Ascending aorta (tissue), 2 donors: ENCODE measurements around the gene PPP6R1. TPM values are rescaled to one million over a fixed set of nuclear protein-coding genes. Genes with fewer than 3 reads are reported as not detected.

Source experiments
- DNase-seq, 2 donors: peaks; one replicate each; pipeline ENCODE4 v3.0.0-alpha.2; 2019; ENCODE audit warnings: low spot score in 2 of 2
- H3K27ac ChIP-seq, 2 donors: fragments of 200-600 bp; sonication (generic); one replicate each; pipeline ENCODE4 v1.5.1; 2016 to 2017; ENCODE audit warnings: mild to moderate bottlenecking in 1 of 2
- H3K27me3 ChIP-seq: fragments of 200-600 bp; sonication (generic); one replicate; pipeline ENCODE4 v1.5.1; 2017
- H3K36me3 ChIP-seq, 2 donors: fragments of 200-600 bp; sonication (generic); one replicate each; pipeline ENCODE4 v1.5.1; 2016
- H3K4me1 ChIP-seq, 2 donors: fragments of 200-600 bp; sonication (generic); one replicate each; pipeline ENCODE4 v1.5.1; 2016 to 2017; ENCODE audit warnings: mild to moderate bottlenecking in 1 of 2
- H3K4me3 ChIP-seq, 2 donors: fragments of 200-600 bp; sonication (generic); one replicate each; pipeline ENCODE4 v1.5.1; 2016 to 2017; ENCODE audit warnings: mild to moderate bottlenecking in 1 of 2
- H3K9me3 ChIP-seq, 2 donors: fragments of 200-600 bp; sonication (generic); one replicate each; pipeline ENCODE4 v1.5.1; 2016
- CTCF ChIP-seq, 3 experiments: fragments of 200-600 bp in 2 of 3; fragments of 450-650 bp in 1 of 3; sonication (generic) in 2 of 3; IDR thresholded peaks; one replicate each; pipeline ENCODE4 v1.5.1; 2016 to 2019; ENCODE audit warnings: antibody characterized with exemption in 3 of 3, mild to moderate bottlenecking in 1 of 3, moderate library complexity in 1 of 3
- intact Hi-C: fragments of 100-400 bp; cut with DNase I; formaldehyde crosslinking; loops from one replicate; pipeline ENCODE4 v1.15.1; 2023
- total RNA-seq: library from RNA; depleted of rRNA; stranded (reverse); fragments of >200 nt; gene quantifications from one replicate; pipeline ENCODE4 v1.1.0, GENCODE V29; 2016

Gene PPP6R1
- total RNA-seq, 1 donor from 2014 or later, result 68.3 TPM

- H3K27ac ChIP-seq, result no peak overlapping the region
- H3K4me3 ChIP-seq, result no peak overlapping the region
- no peaks in the 10 kb centered on the region for H3K9me3 ChIP-seq
- TF ChIP-seq CTCF (IDR thresholded peaks at IDR 0.05), result no peak
- no peak for DNase-seq
- H3K4me1 ChIP-seq, result no peaks in the 10 kb centered on the region
- peaks cover 91 to 99% of the 10 kb centered on the region in 2 donors for H3K36me3 ChIP-seq
- intact Hi-C loops, result no loop called here
- no peaks in the 10 kb centered on the region for H3K27me3 ChIP-seq
These were observed 16.8 kb downstream of the PPP6R1 start for GRCh38 chr19:55241935-55242464.

GRCh38 chr19:55241143-55241934, 17.5 kb downstream of the PPP6R1 start:
- Histone ChIP-seq H3K4me3 (no peak overlapping the region), H3K4me1 (no peaks in the 10 kb centered on the region), H3K27me3 (no peaks in the 10 kb centered on the region), H3K36me3 (peaks cover 93 to 99% of the 10 kb centered on the region in 2 donors), H3K27ac (no peak overlapping the region), H3K9me3 (no peaks in the 10 kb centered on the region)
- DNase-seq, result no peak
- TF ChIP-seq CTCF (IDR thresholded peaks at IDR 0.05), result no peak
- intact Hi-C loops, result no loop called here

- Histone ChIP-seq H3K27me3 (no peaks in the 10 kb centered on the region), H3K9me3 (no peaks in the 10 kb centered on the region), H3K36me3 (peaks cover 93 to 100% of the 10 kb centered on the region in 2 donors), H3K4me3 (no peak overlapping the region), H3K4me1 (no peaks in the 10 kb centered on the region), H3K27ac (no peak overlapping the region)
- DNase-seq, result no peak
- intact Hi-C loops, result no loop called here
- TF ChIP-seq CTCF (IDR thresholded peaks at IDR 0.05), result no peak
These were observed 18.1 kb downstream of the PPP6R1 start for GRCh38 chr19:55240713-55241020.

- H3K36me3 ChIP-seq, result peaks cover 85 to 100% of the 10 kb centered on the region in 2 donors
- intact Hi-C loops, result no loop called here
These were observed 19.8 kb downstream of the PPP6R1 start for GRCh38 chr19:55239004-55239403.

GRCh38 chr19:55238030-55238429, 20.8 kb downstream of the PPP6R1 start:
- Histone ChIP-seq H3K36me3 (peaks cover 83 to 96% of the 10 kb centered on the region in 2 donors), H3K4me1 (no peaks in the 10 kb centered on the region), H3K4me3 (no peak overlapping the region), H3K9me3 (no peaks in the 10 kb centered on the region), H3K27me3 (no peaks in the 10 kb centered on the region), H3K27ac (no peak overlapping the region)
- TF ChIP-seq CTCF (IDR thresholded peaks at IDR 0.05), result no peak
- DNase-seq, result no peak
- intact Hi-C loops, result no loop called here

More at GRCh38 chr19:55239004-55239403, 19.8 kb downstream of the PPP6R1 start:
- Histone ChIP-seq H3K9me3 (no peaks in the 10 kb centered on the region), H3K4me1 (no peaks in the 10 kb centered on the region), H3K4me3 (no peak overlapping the region), H3K27me3 (no peaks in the 10 kb centered on the region), H3K27ac (no peak overlapping the region)
- TF ChIP-seq CTCF (IDR thresholded peaks at IDR 0.05), result no peak
- no peak for DNase-seq
